Measurements from ENCODE around the gene CCL13.

Gene CCL13

GRCh38 chr17:34364751-34365150, 8.5 kb downstream of the CCL13 start:
- DNase-seq, result no peak

- DNase-seq, result no peak
Observed at GRCh38 chr17:34365340-34365739, 9.1 kb downstream of the CCL13 start.

- DNase-seq, result no peak
Observed at GRCh38 chr17:34366010-34366409, 9.7 kb downstream of the CCL13 start.

- DNase-seq, result no peak
Observed at GRCh38 chr17:34366529-34367107, 10.3 kb downstream of the CCL13 start.

GRCh38 chr17:34367486-34368195, 11.4 kb downstream of the CCL13 start:
- no peak for DNase-seq

- no peak for DNase-seq
Observed at GRCh38 chr17:34368196-34368945, 12.1 kb downstream of the CCL13 start.

- DNase-seq, result no peak
Observed at GRCh38 chr17:34368946-34369500, 12.7 kb downstream of the CCL13 start.

GRCh38 chr17:34369571-34369970, 13.3 kb downstream of the CCL13 start:
- DNase-seq, result no peak

- no peak for DNase-seq
Observed at GRCh38 chr17:34370376-34370996, 14.2 kb downstream of the CCL13 start.

GRCh38 chr17:34370997-34371395, 14.7 kb downstream of the CCL13 start:
- no peak for DNase-seq

- no peak for DNase-seq
Observed at GRCh38 chr17:34371405-34372100, 15.3 kb downstream of the CCL13 start.

- no peak for DNase-seq
Observed at GRCh38 chr17:34374457-34374856, 18.2 kb downstream of the CCL13 start.

GRCh38 chr17:34375426-34375997, 19.2 kb downstream of the CCL13 start:
- no peak for DNase-seq

- no peak for DNase-seq
Observed at GRCh38 chr17:34377078-34377823, 21.0 kb downstream of the CCL13 start.

- DNase-seq, result no peak
Observed at GRCh38 chr17:34378664-34379101, 22.4 kb downstream of the CCL13 start.

GRCh38 chr17:34379868-34380267, 23.6 kb downstream of the CCL13 start:
- no peak for DNase-seq

GRCh38 chr17:34382621-34383124, 26.4 kb downstream of the CCL13 start:
- DNase-seq, result no peak

GRCh38 chr17:34383216-34383615, 26.9 kb downstream of the CCL13 start:
- DNase-seq, result no peak

GRCh38 chr17:34384271-34384670, 28.0 kb downstream of the CCL13 start:
- DNase-seq, result no peak

GRCh38 chr17:34384822-34385605, 28.7 kb downstream of the CCL13 start:
- no peak for DNase-seq
